Muscle of leg (tissue), 11 donors: Measurements from ENCODE around the gene LYL1. TPM values are rescaled to one million over a fixed set of nuclear protein-coding genes. Genes with fewer than 3 reads are reported as not detected.

Experiments
- DNase-seq: peaks from one replicate; pipeline ENCODE4 v3.0.0; 2013
- H3K27ac ChIP-seq: one replicate; pipeline ENCODE4 v1.5.1; 2013; ENCODE audit warnings: mild to moderate bottlenecking, low read length, control low read depth
- H3K27me3 ChIP-seq: one replicate; pipeline ENCODE4 v1.6.1; 2013; ENCODE audit warnings: low read length; ENCODE audit not compliant: control insufficient read depth, insufficient read depth
- H3K36me3 ChIP-seq: one replicate; pipeline ENCODE4 v1.6.1; 2013; ENCODE audit warnings: low read length; ENCODE audit not compliant: control insufficient read depth, insufficient read depth
- H3K4me1 ChIP-seq: one replicate; pipeline ENCODE4 v1.6.1; 2013; ENCODE audit warnings: low read length; ENCODE audit not compliant: control insufficient read depth, insufficient read depth
- H3K4me3 ChIP-seq: one replicate; pipeline ENCODE4 v1.5.1; 2013; ENCODE audit warnings: low read length, control low read depth
- H3K9me3 ChIP-seq: replicated peaks from 2 replicates; pipeline ENCODE4 v1.6.1; 2013; ENCODE audit warnings: low read depth, low read length; ENCODE audit not compliant: control insufficient read depth
- WGBS: methylation state at CpG from one replicate; pipeline ENCODE4 v1.1.5; 2013; ENCODE audit warnings: missing lambda C conversion rate; ENCODE audit not compliant: insufficient coverage; 5-methylcytosine and 5-hydroxymethylcytosine counted together
- polyA plus RNA-seq, 8 donors: library from polyadenylated mRNA; unstranded; fragments of 120-200 nt; gene quantifications; one replicate each; pipeline versions ENCODE4 v1.2.1 to v1.2.3, GENCODE V29; 2013; ENCODE audit warnings: inconsistent platforms in 1 of 8, low replicate concordance in 1 of 8; ENCODE audit not compliant: insufficient read length in 8 of 8, insufficient read depth in 1 of 8
- total RNA-seq: library from RNA; stranded (reverse); fragments of 120-200 nt; gene quantifications from one replicate; pipeline ENCODE4 v1.2.4, GENCODE V29; 2013

The LYL1 gene
- total and polyA plus RNA-seq, 9 donors = 3.7 to 6.7 (median 5.6) TPM

DNA sequence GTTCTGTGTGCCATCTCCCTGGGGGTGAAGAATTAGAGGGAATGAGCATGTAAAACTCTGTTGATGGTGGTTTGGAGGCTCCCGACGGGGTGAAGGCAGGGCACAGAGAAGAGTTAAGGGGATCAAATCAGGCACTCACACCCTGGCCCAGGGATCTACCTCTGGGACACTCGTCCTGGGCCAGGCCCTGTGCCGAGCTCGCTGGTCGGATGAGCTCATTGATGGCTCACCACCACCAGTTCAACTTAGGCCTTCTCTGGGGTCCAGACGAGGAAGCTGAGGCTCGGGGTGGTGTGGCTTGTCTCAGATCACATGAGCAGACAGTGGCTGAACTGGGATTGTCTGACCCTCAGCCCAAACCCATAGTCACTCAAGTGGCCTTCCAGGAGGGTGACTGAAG, 17.0 kb upstream of the LYL1 start:
- Histone ChIP-seq H3K9me3 (no peaks in the 10 kb centered on the region), H3K27ac (no peak overlapping the region), H3K4me1 (peaks cover 33% of the 10 kb centered on the region), H3K27me3 (no peaks in the 10 kb centered on the region), H3K4me3 (peak overlapping the region; percentile 94), H3K36me3 (peaks cover 9% of the 10 kb centered on the region)
- 74% methylated on average over 4 of the region's 8 CpGs for WGBS
- no peak for DNase-seq

DNA sequence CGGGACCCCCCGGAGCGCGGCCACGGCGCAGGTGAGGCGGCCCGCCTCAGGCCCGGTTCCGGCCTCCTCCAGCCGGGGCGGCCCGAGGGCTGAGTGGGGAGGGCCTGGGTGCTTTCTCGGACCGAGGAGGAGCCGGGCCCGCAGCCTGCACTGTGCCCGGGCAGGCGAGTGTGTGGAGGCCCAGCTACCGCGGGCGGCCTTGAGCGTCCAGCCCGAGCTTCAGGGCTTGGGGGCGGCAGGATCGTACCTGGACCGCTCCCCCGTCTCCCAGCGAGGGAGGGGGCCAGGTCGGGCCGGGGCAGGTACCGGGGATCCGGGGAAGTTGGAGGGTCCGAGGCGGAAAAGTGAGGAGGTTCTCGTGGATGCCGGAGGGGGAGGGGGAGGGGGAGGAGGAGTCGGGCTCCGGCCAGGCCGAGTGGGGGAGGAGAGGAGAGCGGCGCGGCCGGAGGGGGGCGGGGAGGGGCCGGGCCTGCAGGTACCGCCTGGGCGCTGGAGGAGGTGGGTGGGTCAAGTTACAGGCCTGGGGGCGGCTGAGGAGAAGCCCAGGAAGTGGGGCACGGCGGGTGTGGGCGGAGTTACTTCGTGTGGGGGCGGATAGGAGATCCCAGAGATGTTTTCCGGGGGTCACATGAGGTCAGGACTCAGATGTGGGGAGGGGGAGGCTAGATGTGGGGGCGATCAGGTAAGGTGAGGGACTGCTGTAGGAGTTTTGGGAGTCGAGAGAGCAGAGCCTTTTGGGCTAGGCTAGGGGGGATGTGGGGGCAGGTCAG, 16.0 kb upstream of the LYL1 start:
- peak; percentile 46 for DNase-seq
- under 1% methylated on average over 43 of the region's 57 CpGs for WGBS

DNA sequence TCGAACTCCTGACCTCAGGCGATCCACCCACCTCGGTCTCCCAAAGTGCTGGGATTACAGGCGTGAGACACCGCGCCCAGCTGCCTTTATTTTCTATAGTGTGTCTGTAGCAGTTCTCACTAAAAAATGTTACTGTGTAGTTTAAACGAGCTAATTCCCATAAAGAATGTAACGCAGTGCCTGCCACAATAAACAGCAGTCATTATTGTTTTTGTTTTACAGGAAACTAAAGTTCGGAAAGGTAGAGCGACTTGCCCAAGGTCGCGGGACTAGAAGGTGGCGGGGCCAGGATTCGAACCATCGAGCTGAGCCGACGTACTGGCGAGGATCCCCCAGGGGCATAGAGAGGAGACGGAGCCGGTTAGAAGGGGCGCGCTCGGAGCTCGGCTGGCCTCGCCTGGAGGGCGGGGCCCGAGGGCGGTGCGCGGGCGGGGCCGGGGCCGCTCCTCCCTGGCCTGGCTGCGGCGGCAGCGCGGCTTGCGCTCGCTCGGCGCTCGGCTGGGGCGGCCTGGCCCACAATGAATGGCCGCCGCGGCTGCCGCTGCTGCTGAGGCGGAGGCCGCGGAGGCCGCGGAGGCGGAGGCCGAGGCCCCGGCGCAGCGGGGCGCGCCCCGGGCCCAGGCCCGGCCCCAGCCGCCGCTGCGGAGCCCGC, 15.2 kb upstream of the LYL1 start, which contains the start of gene NACC1:
NACC1 (plus strand) TSS at position 493 of the 652 bp plus-strand sequence. CDS start 16,944 bp downstream, outside the sequence.
- Histone ChIP-seq H3K27me3 (no peaks in the 10 kb centered on the region), H3K4me1 (peaks cover 33% of the 10 kb centered on the region)

More for the DNA sequence above, 16.0 kb upstream of the LYL1 start:
- no peak overlapping the region for H3K27ac ChIP-seq
- H3K9me3 ChIP-seq = no peaks in the 10 kb centered on the region
- no peaks in the 10 kb centered on the region for H3K27me3 ChIP-seq
- H3K4me3 ChIP-seq = peak overlapping the region; percentile 94
- peaks cover 33% of the 10 kb centered on the region for H3K4me1 ChIP-seq
- H3K36me3 ChIP-seq = peaks cover 10% of the 10 kb centered on the region

DNA sequence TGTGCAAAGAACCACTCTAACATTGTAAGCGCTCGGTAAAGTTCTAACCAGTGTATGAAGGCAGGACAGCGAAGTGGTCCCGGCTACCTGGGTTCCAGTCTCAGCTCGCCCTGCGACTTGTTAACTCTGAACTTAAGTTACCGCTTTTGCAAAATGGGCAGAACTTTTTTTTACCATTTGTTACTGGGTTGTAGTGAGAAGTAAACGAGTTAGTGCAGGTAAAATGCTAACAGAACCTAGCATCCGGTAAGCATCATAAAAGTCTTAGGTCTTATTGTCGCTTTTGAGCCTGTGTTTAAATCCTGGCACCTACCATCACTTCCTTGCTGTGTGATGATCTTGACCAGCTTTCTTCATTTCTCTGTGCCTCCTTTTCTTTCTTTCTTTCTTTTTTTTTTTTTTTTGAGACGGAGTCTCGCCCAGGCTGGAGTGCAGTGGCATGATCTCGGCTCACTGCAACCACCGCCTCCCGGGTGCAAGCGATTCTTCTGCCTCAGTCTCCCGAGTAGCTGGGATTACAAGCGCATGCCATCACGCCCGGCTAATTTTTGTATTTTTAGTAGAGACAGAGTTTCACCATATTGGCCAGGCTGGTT, 14.6 kb upstream of the LYL1 start:
- Histone ChIP-seq H3K27me3 (no peaks in the 10 kb centered on the region), H3K4me1 (peaks cover 33% of the 10 kb centered on the region), H3K27ac (peak overlapping the region; percentile 25), H3K9me3 (no peaks in the 10 kb centered on the region), H3K36me3 (peaks cover 21% of the 10 kb centered on the region), H3K4me3 (peak overlapping the region; percentile 88)
- no peak for DNase-seq
- WGBS = 17% methylated on average over 14 of the region's 20 CpGs

More for the DNA sequence above, 15.2 kb upstream of the LYL1 start, which contains the start of gene NACC1:
- 0% methylated on average over 42 of the region's 65 CpGs for WGBS
- peak within 1 kb of the TSS; percentile 94 for H3K4me3 ChIP-seq
- no peaks in the 10 kb centered on the region for H3K9me3 ChIP-seq
- peak; percentile 96 for DNase-seq
- H3K27ac ChIP-seq = peak within 1 kb of the TSS; percentile 67
- peaks cover 16% of the 10 kb centered on the region for H3K36me3 ChIP-seq

DNA sequence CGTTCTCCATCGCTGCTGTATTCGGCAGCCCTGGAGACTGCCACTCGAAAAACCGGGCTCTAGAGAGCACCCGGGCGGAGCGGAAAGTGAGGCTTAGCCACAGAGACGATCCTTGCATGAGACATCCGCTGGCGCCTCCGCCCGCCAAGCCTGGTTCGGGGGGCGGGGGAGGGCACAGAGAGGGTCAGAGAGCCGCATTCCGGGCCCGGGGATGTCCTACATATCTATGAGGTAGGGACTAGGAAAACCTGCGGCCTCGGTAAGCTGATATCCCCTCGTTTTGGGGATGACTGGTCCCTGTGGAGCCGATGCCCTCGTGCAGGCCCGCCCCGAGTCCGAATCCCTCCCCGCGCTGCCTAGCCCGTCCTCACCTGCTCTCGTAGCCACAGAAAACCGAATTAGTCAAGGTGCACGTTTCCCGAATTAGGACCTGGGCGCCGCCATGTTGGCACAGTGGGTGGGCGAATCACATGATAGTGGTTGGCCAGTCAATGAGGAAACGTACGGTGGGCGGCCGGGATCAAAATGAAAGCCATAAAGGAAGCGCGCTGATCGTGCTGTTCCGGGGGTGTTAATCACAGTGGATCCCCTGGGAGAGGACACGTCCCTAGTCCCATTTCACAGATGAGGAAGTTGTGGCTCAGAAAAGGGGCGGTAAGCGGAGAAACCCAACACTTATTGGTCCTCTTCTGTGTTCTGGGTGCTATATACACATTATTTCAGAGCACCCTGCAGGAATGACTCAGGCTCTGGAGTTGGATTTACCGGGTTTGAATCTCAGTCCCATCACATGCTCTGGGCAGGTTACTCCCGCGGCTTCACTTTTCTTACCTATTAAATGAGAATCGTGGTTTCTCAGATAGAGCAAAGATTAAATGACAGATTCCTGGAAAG, 13.9 kb upstream of the LYL1 start, which contains the start of gene TRMT1:
TRMT1 (minus strand) TSS at position 459 of the 894 bp plus-strand sequence; CDS start at position 118, 341 bp downstream.
- Histone ChIP-seq H3K4me3 (peak within 1 kb of the TSS; percentile 88), H3K9me3 (no peaks in the 10 kb centered on the region), H3K36me3 (peaks cover 23% of the 10 kb centered on the region), H3K27ac (peak within 1 kb of the TSS; percentile 50), H3K4me1 (peaks cover 33% of the 10 kb centered on the region), H3K27me3 (no peaks in the 10 kb centered on the region)
- 0% methylated on average over 43 of the region's 51 CpGs for WGBS
- peak; percentile 97 for DNase-seq

DNA sequence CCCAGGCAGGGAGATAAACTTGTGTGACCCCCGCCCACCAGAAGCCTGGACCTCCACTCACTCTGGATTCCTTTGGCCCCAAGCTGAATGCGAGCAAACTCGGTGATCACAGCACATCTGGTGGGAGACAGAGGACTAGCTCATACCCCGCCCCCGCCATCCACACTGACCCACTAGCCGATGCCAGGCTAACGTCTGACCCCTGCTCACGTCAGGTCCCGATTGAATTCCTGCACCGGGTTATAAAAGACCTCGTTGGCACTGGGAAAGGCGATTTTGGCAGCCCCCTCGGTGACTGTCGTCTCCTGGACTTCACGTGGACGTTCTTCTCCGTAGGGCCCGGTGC, 13.3 kb upstream of the LYL1 start:
- DNase-seq = no peak
- Histone ChIP-seq H3K36me3 (peaks cover 23% of the 10 kb centered on the region), H3K4me1 (peaks cover 33% of the 10 kb centered on the region), H3K4me3 (peak overlapping the region; percentile 88), H3K27ac (peak overlapping the region; percentile 50), H3K27me3 (no peaks in the 10 kb centered on the region), H3K9me3 (no peaks in the 10 kb centered on the region)
- WGBS = under 1% methylated on average over 17 of the region's 18 CpGs

DNA sequence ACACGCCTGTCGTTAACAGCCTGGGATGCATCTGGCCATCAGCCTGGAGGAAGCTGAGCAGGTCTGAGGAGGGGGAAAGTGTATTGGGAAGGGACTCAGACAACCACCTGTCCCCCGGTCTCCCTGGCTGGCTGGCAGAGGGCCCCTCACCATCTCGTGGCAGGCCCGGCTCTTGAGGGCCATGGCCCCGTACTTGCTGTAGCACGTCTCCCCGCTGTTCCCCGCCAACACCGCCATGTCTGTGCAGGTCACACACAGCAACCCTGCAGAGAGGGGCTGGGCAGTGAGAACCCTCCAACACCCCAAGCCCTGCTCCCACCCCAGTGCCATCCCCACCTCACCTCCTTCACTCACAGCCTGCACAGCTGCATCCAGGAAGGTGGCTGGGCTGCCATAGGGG, 9.9 kb upstream of the LYL1 start:
- no peak for DNase-seq
- Histone ChIP-seq H3K4me3 (no peak overlapping the region), H3K36me3 (peaks cover 40% of the 10 kb centered on the region), H3K27me3 (no peaks in the 10 kb centered on the region), H3K27ac (no peak overlapping the region), H3K4me1 (peaks cover 17% of the 10 kb centered on the region), H3K9me3 (no peaks in the 10 kb centered on the region)
- WGBS = 95% methylated on average over 8 of the region's 10 CpGs

DNA sequence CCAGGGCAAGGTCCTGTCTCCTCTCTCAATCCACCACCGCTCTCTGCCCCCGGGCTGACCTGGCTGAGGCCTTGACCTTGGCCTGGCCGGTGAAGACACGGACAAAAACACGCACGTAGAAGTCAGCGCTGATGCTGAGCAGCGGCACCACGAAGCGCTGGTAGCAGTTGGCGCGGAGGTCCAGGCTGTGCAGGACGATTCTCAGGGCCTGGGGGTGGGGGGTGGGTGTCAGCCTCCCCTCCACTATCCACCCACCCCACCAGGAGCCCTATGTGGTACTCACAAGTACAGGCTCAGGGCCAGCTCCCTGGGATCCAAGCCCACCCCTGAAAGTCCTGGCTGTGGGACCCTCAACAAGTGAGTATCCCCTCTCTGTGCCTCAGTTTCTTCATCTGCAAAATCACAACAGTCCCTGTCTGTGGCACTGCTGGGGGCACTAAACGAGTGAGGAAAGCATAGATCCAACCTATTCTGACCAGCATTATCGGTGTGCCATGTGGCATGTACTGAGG, 7.5 kb upstream of the LYL1 start:
- 92% methylated on average over 8 of the region's 15 CpGs for WGBS
- H3K36me3 ChIP-seq = peaks cover 42% of the 10 kb centered on the region

DNA sequence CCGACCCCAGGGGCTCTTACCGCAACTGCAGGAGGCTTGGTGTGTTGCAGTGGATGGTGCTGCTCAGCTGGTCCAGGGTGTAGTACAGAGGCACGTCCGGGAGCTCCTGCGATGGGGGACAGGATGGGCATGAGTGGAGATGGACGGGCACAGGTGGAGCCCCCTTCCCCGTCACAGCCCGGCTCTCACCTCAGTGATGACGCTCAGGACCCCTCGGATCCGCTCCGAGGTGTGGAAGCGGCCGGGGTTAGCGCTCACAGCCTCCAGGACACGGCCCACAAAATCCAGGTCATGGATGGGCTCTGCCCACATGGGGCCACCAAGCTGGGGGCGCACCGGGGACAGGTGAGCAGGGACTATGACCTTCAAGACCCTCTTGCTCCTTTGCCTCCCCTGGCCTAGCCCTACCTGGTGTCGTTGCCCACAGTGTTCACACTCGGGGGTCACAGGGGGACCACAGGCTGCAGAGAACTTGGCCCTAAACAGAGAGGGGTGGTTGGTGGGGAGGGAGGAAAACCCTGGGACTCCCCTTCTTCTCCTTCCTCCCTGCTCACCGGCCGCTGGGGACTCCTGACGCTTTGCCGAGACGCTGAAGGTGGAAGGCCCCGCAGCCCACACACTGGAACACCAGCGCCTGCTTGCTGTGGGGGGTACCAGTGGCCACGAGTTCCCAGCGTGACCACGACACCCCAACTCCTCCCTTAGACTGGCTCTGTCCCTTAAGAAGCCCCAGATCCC, 6.9 kb upstream of the LYL1 start:
- no peaks in the 10 kb centered on the region for H3K27me3 ChIP-seq
- H3K36me3 ChIP-seq = peaks cover 43% of the 10 kb centered on the region
- H3K27ac ChIP-seq = no peak overlapping the region
- H3K4me1 ChIP-seq = peaks cover 8% of the 10 kb centered on the region
- no peak overlapping the region for H3K4me3 ChIP-seq
- DNase-seq = no peak
- no peaks in the 10 kb centered on the region for H3K9me3 ChIP-seq
- 88% methylated on average over 25 of the region's 30 CpGs for WGBS

More for the DNA sequence above, 7.5 kb upstream of the LYL1 start:
- Histone ChIP-seq H3K27ac (no peak overlapping the region), H3K27me3 (no peaks in the 10 kb centered on the region), H3K4me1 (peaks cover 4% of the 10 kb centered on the region), H3K4me3 (no peak overlapping the region), H3K9me3 (no peaks in the 10 kb centered on the region)
- DNase-seq = no peak
